Endodermal cell (in vitro differentiated cells): ENCODE results near the gene ATG9B. TPM values are rescaled to one million over a fixed set of nuclear protein-coding genes. Genes with fewer than 3 reads are reported as not detected.

Source experiments
- DNase-seq: peaks from one replicate; pipeline ENCODE4 v3.0.0-alpha.2; 2017
- H3K27ac ChIP-seq: 2 replicates; pipeline ENCODE4 v1.5.1; 2013; ENCODE audit warnings: mild to moderate bottlenecking, low read depth, low read length, moderate library complexity
- H3K27me3 ChIP-seq: 2 replicates; pipeline ENCODE4 v1.6.1; 2013; ENCODE audit warnings: mild to moderate bottlenecking, low read length, moderate library complexity; ENCODE audit not compliant: insufficient read depth, control insufficient read depth, poor library complexity, severe bottlenecking
- H3K36me3 ChIP-seq: 2 replicates; pipeline ENCODE4 v1.7.0; 2013; ENCODE audit warnings: mild to moderate bottlenecking, low read length, moderate library complexity; ENCODE audit not compliant: control insufficient read depth, insufficient read depth
- H3K4me1 ChIP-seq: one replicate; pipeline ENCODE4 v1.7.0; 2013; ENCODE audit warnings: low read length; ENCODE audit not compliant: control insufficient read depth, insufficient read depth
- H3K4me3 ChIP-seq: 2 replicates; pipeline ENCODE4 v1.5.1; 2013; ENCODE audit warnings: mild to moderate bottlenecking, low read length, moderate library complexity
- H3K9ac ChIP-seq: 2 replicates; pipeline ENCODE4 v1.6.1; 2013; ENCODE audit warnings: mild to moderate bottlenecking, low read length, moderate library complexity; ENCODE audit not compliant: poor library complexity, severe bottlenecking; ENCODE audit errors: extremely low read depth
- H3K9me3 ChIP-seq: 2 replicates; pipeline ENCODE4 v1.6.1; 2013; ENCODE audit warnings: mild to moderate bottlenecking, low read length, moderate library complexity; ENCODE audit not compliant: control insufficient read depth
- H3K27ac Mint-ChIP-seq: 2 replicates; pipeline ENCODE4 v1.8.0; 2020; ENCODE audit warnings: mixed read lengths
- H3K27me3 Mint-ChIP-seq: 2 replicates; pipeline ENCODE4 v1.8.0; 2021; ENCODE audit warnings: mild to moderate bottlenecking, mixed read lengths; ENCODE audit not compliant: insufficient read depth
- H3K36me3 Mint-ChIP-seq: 2 replicates; pipeline ENCODE4 v1.8.0; 2020; ENCODE audit warnings: low read depth, mixed read lengths
- H3K4me1 Mint-ChIP-seq: 2 replicates; pipeline ENCODE4 v1.8.0; 2020; ENCODE audit warnings: mixed read lengths
- H3K4me3 Mint-ChIP-seq: 2 replicates; pipeline ENCODE4 v1.8.0; 2020; ENCODE audit warnings: mild to moderate bottlenecking, moderate library complexity, mixed read lengths
- H3K9me3 Mint-ChIP-seq: 2 replicates; pipeline ENCODE4 v1.8.0; 2020; ENCODE audit warnings: mild to moderate bottlenecking, mixed read lengths
- WGBS, 2 experiments: methylation state at CpG; one replicate each; pipeline versions ENCODE4 v1.1.5 to v1.1.7; 2013; ENCODE audit warnings: missing lambda C conversion rate in 2 of 2, mixed read lengths in 1 of 2; ENCODE audit not compliant: insufficient coverage in 1 of 2, insufficient read length in 1 of 2; 5-methylcytosine and 5-hydroxymethylcytosine counted together
- total RNA-seq, 2 donors: library from RNA; stranded (reverse); fragmentation: NEBNext Ultra II Directional in 1 of 2; extraction: Animal tissue kit (Norgen Biotek cat#: 25700) in 1 of 2; gene quantifications; 2 replicates in 1 of 2; 3 replicates in 1 of 2; pipeline ENCODE4 v1.2.1, GENCODE V29; 2021
- TF ChIP-seq, protein P1 (sequence below): fragments of 200-600 bp; sonication (generic); conservative IDR thresholded peaks from 2 replicates; pipeline ENCODE4 v1.5.0; 2021; ENCODE audit warnings: antibody characterized with exemption, mild to moderate bottlenecking

The ATG9B gene
- total RNA-seq, 2 donors from 2014 or later = 2.0 to 3.0 TPM

DNA sequence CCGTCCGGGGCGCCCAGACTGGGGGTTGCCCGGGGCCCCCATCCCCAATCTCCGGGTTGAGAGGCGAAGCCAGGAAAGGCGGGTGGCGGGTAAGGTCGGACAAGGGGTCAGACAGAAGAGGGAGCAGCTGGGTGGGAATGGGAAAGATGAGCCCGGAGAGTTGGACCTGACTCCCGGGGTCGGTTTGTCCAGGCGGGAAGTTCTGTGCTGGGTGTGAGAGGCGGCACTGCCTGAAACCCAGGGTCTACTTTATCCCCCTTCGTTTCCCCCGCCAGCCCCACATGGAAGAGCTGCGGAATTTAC lies 35.8 kb upstream of the ATG9B start:
- peaks cover 18% of the 10 kb centered on the region for H3K4me1 ChIP-seq
- H3K36me3 Mint-ChIP-seq = peaks cover 8% of the 10 kb centered on the region
- H3K36me3 ChIP-seq = peaks cover 7% of the 10 kb centered on the region
- TF ChIP-seq, protein P1, sequence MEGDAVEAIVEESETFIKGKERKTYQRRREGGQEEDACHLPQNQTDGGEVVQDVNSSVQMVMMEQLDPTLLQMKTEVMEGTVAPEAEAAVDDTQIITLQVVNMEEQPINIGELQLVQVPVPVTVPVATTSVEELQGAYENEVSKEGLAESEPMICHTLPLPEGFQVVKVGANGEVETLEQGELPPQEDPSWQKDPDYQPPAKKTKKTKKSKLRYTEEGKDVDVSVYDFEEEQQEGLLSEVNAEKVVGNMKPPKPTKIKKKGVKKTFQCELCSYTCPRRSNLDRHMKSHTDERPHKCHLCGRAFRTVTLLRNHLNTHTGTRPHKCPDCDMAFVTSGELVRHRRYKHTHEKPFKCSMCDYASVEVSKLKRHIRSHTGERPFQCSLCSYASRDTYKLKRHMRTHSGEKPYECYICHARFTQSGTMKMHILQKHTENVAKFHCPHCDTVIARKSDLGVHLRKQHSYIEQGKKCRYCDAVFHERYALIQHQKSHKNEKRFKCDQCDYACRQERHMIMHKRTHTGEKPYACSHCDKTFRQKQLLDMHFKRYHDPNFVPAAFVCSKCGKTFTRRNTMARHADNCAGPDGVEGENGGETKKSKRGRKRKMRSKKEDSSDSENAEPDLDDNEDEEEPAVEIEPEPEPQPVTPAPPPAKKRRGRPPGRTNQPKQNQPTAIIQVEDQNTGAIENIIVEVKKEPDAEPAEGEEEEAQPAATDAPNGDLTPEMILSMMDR = peak; percentile 39
- peaks cover 12% of the 10 kb centered on the region for H3K27me3 ChIP-seq
- peak overlapping the region; percentile 67 for H3K9ac ChIP-seq
- H3K27ac Mint-ChIP-seq = peak overlapping the region; percentile 79
- no peak overlapping the region for H3K27ac ChIP-seq
- H3K9me3 ChIP-seq = no peaks in the 10 kb centered on the region
- no peaks in the 10 kb centered on the region for H3K9me3 Mint-ChIP-seq
- peak; percentile 86 for DNase-seq
- 0% methylated on average over 6 to 17 of the region's 17 CpGs for WGBS, 2 experiments
- H3K4me1 Mint-ChIP-seq = peaks cover 40% of the 10 kb centered on the region
- H3K27me3 Mint-ChIP-seq = peaks cover 14% of the 10 kb centered on the region
- H3K4me3 ChIP-seq = peak overlapping the region; percentile 94
- peak overlapping the region; percentile 84 for H3K4me3 Mint-ChIP-seq

DNA sequence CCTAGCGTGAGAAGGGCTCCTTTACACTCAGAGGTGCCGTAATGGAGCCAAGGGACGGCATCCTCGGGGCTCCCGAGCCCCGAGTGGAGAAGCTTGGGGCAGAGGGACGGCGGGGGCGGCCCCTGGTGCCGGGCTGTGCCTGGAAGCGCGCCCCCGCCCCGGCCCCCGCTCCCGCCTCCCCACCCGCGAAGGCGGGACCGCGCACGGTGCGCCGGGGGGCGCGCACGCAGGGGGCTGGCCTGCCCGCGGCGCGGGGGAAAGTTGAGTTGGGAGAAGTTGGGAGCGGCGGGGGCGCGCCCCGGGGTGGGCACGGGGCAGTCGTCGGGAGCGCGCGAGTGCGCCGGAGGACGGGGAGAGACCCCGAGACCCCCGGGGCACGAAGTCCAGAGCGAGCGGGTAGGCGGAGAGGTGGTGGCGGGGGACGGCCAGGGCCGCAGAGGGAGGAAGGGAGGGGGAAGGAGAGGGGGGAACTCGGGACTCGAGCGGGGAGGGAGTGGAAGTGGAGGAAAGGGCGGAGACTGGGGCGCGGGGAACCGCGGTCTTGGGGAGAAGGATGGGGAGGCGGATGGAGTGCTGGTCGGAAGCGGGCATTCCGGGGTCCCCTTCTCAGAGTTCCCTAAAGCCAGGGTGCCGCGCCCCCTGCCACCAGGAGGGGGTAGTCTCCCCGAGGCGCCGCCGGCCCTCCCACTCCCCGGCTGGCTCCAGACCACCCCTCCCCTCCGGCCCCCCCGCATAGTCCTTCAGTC lies 35.2 kb upstream of the ATG9B start, which contains the start of gene SLC4A2:
TSS of gene SLC4A2 (plus strand) at position 223 of the 746 bp plus-strand sequence. CDS start 2,399 bp downstream, outside the sequence.
- H3K27ac ChIP-seq = peak within 1 kb of the TSS; percentile 90
- H3K4me3 Mint-ChIP-seq = peak within 1 kb of the TSS; percentile 84
- TF ChIP-seq, protein P1 = peak; percentile 80
- peak within 1 kb of the TSS; percentile 95 for H3K27ac Mint-ChIP-seq
- H3K27me3 ChIP-seq = peaks cover 12% of the 10 kb centered on the region
- H3K36me3 Mint-ChIP-seq = peaks cover 5% of the 10 kb centered on the region
- peaks cover 40% of the 10 kb centered on the region for H3K4me1 Mint-ChIP-seq
- peaks cover 15% of the 10 kb centered on the region for H3K27me3 Mint-ChIP-seq
- peak within 1 kb of the TSS; percentile 67 for H3K9ac ChIP-seq
- DNase-seq = peak; percentile 86
- peak within 1 kb of the TSS; percentile 94 for H3K4me3 ChIP-seq
- 0 to 4% methylated on average over 5 to 75 of the region's 75 CpGs for WGBS, 2 experiments
- H3K9me3 ChIP-seq = no peaks in the 10 kb centered on the region
- peaks cover 18% of the 10 kb centered on the region for H3K4me1 ChIP-seq
- H3K9me3 Mint-ChIP-seq = no peaks in the 10 kb centered on the region
- peaks cover 2% of the 10 kb centered on the region for H3K36me3 ChIP-seq

DNA sequence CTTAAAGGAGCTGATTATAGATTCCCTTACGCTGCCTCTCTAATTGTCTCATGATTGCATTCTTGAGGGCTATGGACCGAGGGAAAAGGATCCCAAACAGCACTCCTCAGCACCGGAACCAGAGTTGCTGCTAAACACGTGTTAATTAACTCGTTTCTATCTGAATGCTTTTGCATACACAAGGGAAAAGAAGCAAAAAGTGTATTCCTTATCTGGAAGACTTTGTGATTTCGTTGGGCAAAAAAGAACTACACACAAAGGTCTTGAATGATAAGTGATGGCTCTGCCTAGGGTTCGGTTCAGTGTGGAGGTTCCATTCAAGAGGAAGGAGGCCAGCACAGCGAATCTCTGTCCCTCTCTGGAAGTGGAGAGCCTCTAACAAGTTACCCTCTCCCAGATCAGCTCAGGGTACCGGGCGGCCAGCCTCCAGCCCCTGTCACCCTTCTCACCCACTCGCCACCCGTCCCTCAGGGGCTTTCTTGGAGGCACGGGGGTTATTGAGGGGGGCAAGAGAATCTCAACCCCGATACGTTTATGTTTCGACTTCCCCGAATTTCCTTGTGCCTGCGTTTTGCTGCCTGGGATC lies 34.6 kb upstream of the ATG9B start:
- peaks cover 16% of the 10 kb centered on the region for H3K27me3 Mint-ChIP-seq
- peaks cover 40% of the 10 kb centered on the region for H3K4me1 Mint-ChIP-seq
- TF ChIP-seq, protein P1 = no peak
- no peaks in the 10 kb centered on the region for H3K9me3 ChIP-seq
- H3K27me3 ChIP-seq = peaks cover 12% of the 10 kb centered on the region
- H3K27ac ChIP-seq = peak overlapping the region; percentile 90
- H3K4me3 Mint-ChIP-seq = peak overlapping the region; percentile 84
- H3K36me3 Mint-ChIP-seq = peaks cover 10% of the 10 kb centered on the region
- H3K4me1 ChIP-seq = peaks cover 18% of the 10 kb centered on the region
- WGBS, 2 experiments = 23 to 34% methylated on average over 13 to 18 of the region's 18 CpGs
- H3K4me3 ChIP-seq = peak overlapping the region; percentile 94
- no peaks in the 10 kb centered on the region for H3K36me3 ChIP-seq
- no peak for DNase-seq
- H3K27ac Mint-ChIP-seq = peak overlapping the region; percentile 95
- no peaks in the 10 kb centered on the region for H3K9me3 Mint-ChIP-seq
- H3K9ac ChIP-seq = peak overlapping the region; percentile 54
